ENCODE data around the gene TREX2.

DNA sequence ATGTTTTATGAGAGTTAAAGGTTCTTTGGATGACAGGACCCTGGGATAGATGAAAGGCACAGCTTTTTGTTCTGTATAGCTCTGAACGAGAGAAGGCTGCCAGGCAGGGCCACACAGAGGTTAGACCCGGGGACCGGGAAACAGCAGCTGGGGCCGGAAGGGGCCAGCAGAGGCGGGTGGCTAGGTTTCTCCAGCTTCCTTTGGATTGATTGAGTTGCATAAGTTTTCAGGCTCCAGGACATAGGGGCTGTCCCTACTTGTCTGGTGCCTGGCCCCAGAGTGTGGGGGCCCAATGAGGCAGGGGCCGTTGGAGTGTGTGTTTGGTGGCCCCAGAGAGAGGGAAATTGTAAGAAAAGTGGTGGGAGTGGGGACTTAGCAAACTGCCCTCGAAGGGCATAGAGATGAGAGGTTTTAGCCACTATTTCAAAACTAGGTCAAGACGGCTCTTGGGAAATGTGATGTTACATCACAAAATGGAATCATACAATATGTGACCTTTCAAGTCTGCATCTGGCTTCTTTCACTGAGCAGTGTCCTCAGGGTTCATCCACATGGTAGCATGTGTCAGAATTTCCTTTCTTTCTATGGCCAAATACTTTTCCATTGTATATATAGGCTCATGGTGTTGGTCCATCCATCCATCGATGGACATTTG lies 30.9 kb downstream of the TREX2 start:
- TF ChIP-seq POLR2AphosphoS5 (IDR thresholded peaks at IDR 0.05; ENCODE audit: borderline replicate concordance, low read depth, low read length): no peak
- TF ChIP-seq EZH2 (IDR thresholded peaks at IDR 0.05): no peak
- TF ChIP-seq FOXP2 (optimal IDR thresholded peaks at IDR 0.05; ENCODE audit: control extremely low read depth, extremely low read length, insufficient read depth): no peak
